ENCODE data around the gene MRM1.

- no peak for TF ChIP-seq CTCF (IDR thresholded peaks at IDR 0.05; ENCODE audit: low read depth, low read length)
- no peak for TF ChIP-seq EZH2phosphoT487 (IDR thresholded peaks at IDR 0.05; ENCODE audit: low read depth)
Measured at GRCh38 chr17:36609498-36609862, 8.1 kb downstream of the MRM1 start.

Data from OCI-LY3 (cell line).